Adipocyte (in vitro differentiated cells): ENCODE results near the gene PLA1A.
"Not testable (repeated sequence)": the region's sequence is repeated elsewhere in the genome, so short reads cannot be mapped to it uniquely, and the experiment has no call there.

Experiments
- DNase-seq: peaks from one replicate; pipeline ENCODE4 v3.0.0-alpha.2; 2015; ENCODE audit warnings: low read depth
- H3K27me3 ChIP-seq: replicated peaks from 2 replicates; pipeline ENCODE4 v1.7.0; 2013; ENCODE audit warnings: mild to moderate bottlenecking, low read length, moderate library complexity; ENCODE audit not compliant: control insufficient read depth, insufficient read depth
- H3K36me3 ChIP-seq: 2 replicates; pipeline ENCODE4 v1.7.0; 2013; ENCODE audit warnings: low read length, mild to moderate bottlenecking, moderate library complexity; ENCODE audit not compliant: control insufficient read depth, insufficient read depth, severe bottlenecking
- H3K4me1 ChIP-seq: 2 replicates; pipeline ENCODE4 v1.7.0; 2013; ENCODE audit warnings: mild to moderate bottlenecking, low read length, moderate library complexity; ENCODE audit not compliant: control insufficient read depth, insufficient read depth
- H3K4me3 ChIP-seq: 2 replicates; pipeline ENCODE4 v1.7.0; 2013; ENCODE audit warnings: mild to moderate bottlenecking, low read length, moderate library complexity
- H3K9ac ChIP-seq: 2 replicates; pipeline ENCODE4 v1.7.0; 2013; ENCODE audit warnings: mild to moderate bottlenecking, low read length, moderate library complexity
- H3K9me3 ChIP-seq: 2 replicates; pipeline ENCODE4 v1.7.0; 2013; ENCODE audit warnings: mild to moderate bottlenecking, low read length, moderate library complexity; ENCODE audit not compliant: control insufficient read depth

Gene PLA1A

GRCh38 chr3:119597548-119598288 is at the start of gene PLA1A:
TSS of gene PLA1A (plus strand) at chr3:119597885. CDS start at chr3:119597914, 29 bp downstream.
- Histone ChIP-seq H3K36me3 (no peaks in the 10 kb centered on the region), H3K4me1 (peaks cover 25% of the 10 kb centered on the region), H3K4me3 (no peak within 1 kb of the TSS), H3K27me3 (no peaks in the 10 kb centered on the region), H3K9ac (no peak within 1 kb of the TSS), H3K9me3 (no peaks in the 10 kb centered on the region)
- DNase-seq: no peak

GRCh38 chr3:119548341-119548740 is 49.3 kb upstream of the PLA1A start:
- Histone ChIP-seq H3K27me3 (no peaks in the 10 kb centered on the region), H3K9me3 (peaks cover 2% of the 10 kb centered on the region), H3K4me3 (no peak overlapping the region), H3K4me1 (no peaks in the 10 kb centered on the region), H3K9ac (no peak overlapping the region), H3K36me3 (no peaks in the 10 kb centered on the region)
- no peak for DNase-seq

GRCh38 chr3:119550192-119550910 is 47.3 kb upstream of the PLA1A start:
- Histone ChIP-seq H3K4me3 (no peak overlapping the region), H3K4me1 (no peaks in the 10 kb centered on the region), H3K9ac (no peak overlapping the region), H3K36me3 (no peaks in the 10 kb centered on the region), H3K9me3 (no peaks in the 10 kb centered on the region), H3K27me3 (no peaks in the 10 kb centered on the region)
- no peak for DNase-seq

GRCh38 chr3:119551598-119551997 is 46.1 kb upstream of the PLA1A start:
- DNase-seq: no peak
- no peaks in the 10 kb centered on the region for H3K36me3 ChIP-seq

GRCh38 chr3:119552928-119553327 is 44.8 kb upstream of the PLA1A start:
- not testable (repeated sequence) for H3K4me1 ChIP-seq, H3K9me3 ChIP-seq, H3K4me3 ChIP-seq, DNase-seq, H3K36me3 ChIP-seq, H3K27me3 ChIP-seq, H3K9ac ChIP-seq

More at GRCh38 chr3:119551598-119551997, 46.1 kb upstream of the PLA1A start:
- H3K4me1 ChIP-seq: no peaks in the 10 kb centered on the region
- no peaks in the 10 kb centered on the region for H3K27me3 ChIP-seq
- no peak overlapping the region for H3K4me3 ChIP-seq
- no peak overlapping the region for H3K9ac ChIP-seq
- no peaks in the 10 kb centered on the region for H3K9me3 ChIP-seq

GRCh38 chr3:119553823-119554415 is 43.8 kb upstream of the PLA1A start:
- Histone ChIP-seq H3K9me3 (no peaks in the 10 kb centered on the region), H3K9ac (no peak overlapping the region), H3K27me3 (no peaks in the 10 kb centered on the region), H3K4me3 (no peak overlapping the region), H3K36me3 (no peaks in the 10 kb centered on the region), H3K4me1 (no peaks in the 10 kb centered on the region)
- no peak for DNase-seq

- Histone ChIP-seq H3K27me3 (no peaks in the 10 kb centered on the region), H3K4me3 (no peak overlapping the region), H3K36me3 (no peaks in the 10 kb centered on the region), H3K4me1 (no peaks in the 10 kb centered on the region), H3K9me3 (no peaks in the 10 kb centered on the region), H3K9ac (no peak overlapping the region)
- no peak for DNase-seq
Measured at GRCh38 chr3:119555309-119555735, 42.4 kb upstream of the PLA1A start.

- Histone ChIP-seq H3K4me3 (no peak overlapping the region), H3K27me3 (no peaks in the 10 kb centered on the region), H3K9me3 (no peaks in the 10 kb centered on the region), H3K4me1 (no peaks in the 10 kb centered on the region), H3K9ac (no peak overlapping the region), H3K36me3 (no peaks in the 10 kb centered on the region)
- no peak for DNase-seq
Measured at GRCh38 chr3:119555929-119556328, 41.8 kb upstream of the PLA1A start.

GRCh38 chr3:119557192-119557876 is 40.4 kb upstream of the PLA1A start:
- DNase-seq: no peak
- Histone ChIP-seq H3K27me3 (no peaks in the 10 kb centered on the region), H3K9ac (no peak overlapping the region), H3K4me1 (no peaks in the 10 kb centered on the region), H3K36me3 (no peaks in the 10 kb centered on the region), H3K9me3 (no peaks in the 10 kb centered on the region), H3K4me3 (no peak overlapping the region)

- Histone ChIP-seq H3K4me1 (no peaks in the 10 kb centered on the region), H3K4me3 (no peak overlapping the region), H3K9me3 (no peaks in the 10 kb centered on the region), H3K36me3 (no peaks in the 10 kb centered on the region), H3K9ac (no peak overlapping the region), H3K27me3 (no peaks in the 10 kb centered on the region)
- DNase-seq: no peak
Measured at GRCh38 chr3:119557877-119558269, 39.8 kb upstream of the PLA1A start.
